H7 (cell line): ENCODE results near the gene MRPL19. TPM values are rescaled to one million over a fixed set of nuclear protein-coding genes. Genes with fewer than 3 reads are reported as not detected.
A peak's percentile ranks its signal among the peaks of the same experiment; 100 is the strongest.

Experiments used
- DNase-seq: peaks from one replicate; pipeline ENCODE4 v3.0.0; 2012
- H3K27me3 ChIP-seq: 2 replicates; pipeline ENCODE4 v1.6.0; 2011; ENCODE audit warnings: mild to moderate bottlenecking, low read length; ENCODE audit not compliant: control insufficient read depth, insufficient read depth
- H3K36me3 ChIP-seq: replicated peaks from 2 replicates; pipeline ENCODE4 v1.5.1; 2011; ENCODE audit warnings: low read length; ENCODE audit not compliant: control insufficient read depth, insufficient read depth
- H3K4me3 ChIP-seq: 2 replicates; pipeline ENCODE4 v1.5.1; 2011; ENCODE audit warnings: low read depth, mild to moderate bottlenecking, control low read depth, low read length, moderate library complexity; ENCODE audit not compliant: insufficient read depth
- total RNA-seq: library from RNA; depleted of rRNA; stranded (reverse); fragments of >200 nt; shearing (Covaris generic); gene quantifications from 2 replicates; pipeline ENCODE4 v1.2.3, GENCODE V29; 2014; rRNA removed

Gene MRPL19
- 70.3 and 72.2 TPM in 2 replicates for total RNA-seq

DNA sequence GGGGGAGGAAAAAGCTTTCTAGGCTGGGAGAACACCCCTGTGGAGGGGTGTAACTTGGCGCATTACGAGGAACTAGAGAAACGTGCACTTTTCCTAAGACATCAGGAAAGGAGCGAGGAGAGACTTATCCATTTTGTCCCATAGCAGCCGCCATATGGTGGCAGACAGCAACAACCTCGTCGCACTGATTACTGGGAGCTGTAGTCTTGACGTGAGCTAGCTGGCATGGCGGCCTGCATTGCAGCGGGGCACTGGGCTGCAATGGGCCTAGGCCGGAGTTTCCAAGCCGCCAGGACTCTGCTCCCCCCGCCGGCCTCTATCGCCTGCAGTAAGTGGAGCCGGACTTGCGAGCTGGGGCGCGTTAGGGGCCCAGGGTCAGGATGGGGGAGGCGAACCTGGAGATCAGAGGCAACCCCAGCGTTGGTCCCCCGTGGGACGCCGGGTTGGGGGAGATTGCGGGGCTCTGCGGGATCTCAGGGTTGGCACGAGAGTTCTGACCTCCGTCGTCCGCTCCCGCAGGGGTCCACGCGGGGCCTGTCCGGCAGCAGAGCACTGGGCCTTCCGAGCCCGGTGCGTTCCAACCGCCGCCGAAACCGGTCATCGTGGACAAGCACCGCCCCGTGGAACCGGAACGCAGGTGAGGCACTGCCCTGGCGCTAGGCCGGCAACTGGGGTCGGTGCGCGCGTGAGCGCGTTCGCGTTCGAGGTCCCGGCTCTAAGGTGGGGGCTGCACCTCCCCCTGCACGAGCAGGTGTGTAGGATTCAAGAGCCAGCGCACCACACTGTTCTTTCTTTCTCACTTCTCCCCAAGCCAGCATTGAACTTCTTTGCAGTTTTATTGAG lies at the start of gene MRPL19:
Gene MRPL19 (plus strand): TSS at position 201 of the 843 bp plus-strand sequence. CDS start 25 bp downstream, at position 226.
- Histone ChIP-seq H3K27me3 (no peaks in the 10 kb centered on the region), H3K4me3 (peak within 1 kb of the TSS; percentile 84), H3K36me3 (peaks cover 8% of the 10 kb centered on the region)
- peak; percentile 79 for DNase-seq

DNA sequence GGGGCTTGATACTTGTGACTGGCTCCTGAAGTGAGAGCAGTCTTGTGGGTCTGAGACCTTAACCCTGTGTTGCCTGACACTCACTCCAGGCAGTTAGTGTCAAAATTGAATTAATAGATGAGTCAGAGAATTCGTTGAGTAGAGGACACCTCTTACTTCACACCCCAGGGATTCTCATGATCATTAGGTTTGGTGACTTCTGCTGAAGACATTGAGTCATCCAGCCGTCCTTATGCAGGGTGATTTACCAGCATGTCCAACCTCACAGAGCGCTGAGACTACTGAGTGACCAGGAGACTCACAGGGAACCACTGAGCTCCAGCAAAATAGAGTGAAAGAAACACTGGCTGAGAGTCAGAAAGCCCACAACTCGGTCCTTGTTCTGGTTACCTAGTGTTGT lies 49.8 kb upstream of the MRPL19 start:
- DNase-seq = no peak
- no peak overlapping the region for H3K4me3 ChIP-seq
- no peaks in the 10 kb centered on the region for H3K36me3 ChIP-seq
- H3K27me3 ChIP-seq = no peaks in the 10 kb centered on the region

DNA sequence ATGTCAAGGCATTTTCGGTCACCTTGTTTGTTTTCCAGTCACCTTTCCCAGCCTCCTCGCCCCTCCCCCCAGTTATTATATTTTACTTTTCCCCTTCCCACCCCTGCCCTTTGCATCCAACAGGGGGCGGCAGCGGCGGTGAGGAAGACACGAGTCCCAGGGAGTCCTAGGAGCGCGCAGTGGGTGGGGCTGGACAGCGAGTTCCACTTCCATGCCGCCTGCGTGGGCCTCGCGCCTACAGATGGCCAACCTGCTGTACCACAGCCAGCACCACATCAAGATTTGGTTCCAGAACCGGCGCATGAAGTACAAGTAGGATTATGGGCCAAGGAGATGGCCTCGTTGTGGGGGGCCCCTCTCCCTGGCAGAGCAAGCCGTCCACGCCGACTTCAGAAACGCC lies 48.6 kb upstream of the MRPL19 start:
- no peak overlapping the region for H3K4me3 ChIP-seq
- H3K27me3 ChIP-seq = no peaks in the 10 kb centered on the region
- DNase-seq = peak; percentile 43
- no peaks in the 10 kb centered on the region for H3K36me3 ChIP-seq

DNA sequence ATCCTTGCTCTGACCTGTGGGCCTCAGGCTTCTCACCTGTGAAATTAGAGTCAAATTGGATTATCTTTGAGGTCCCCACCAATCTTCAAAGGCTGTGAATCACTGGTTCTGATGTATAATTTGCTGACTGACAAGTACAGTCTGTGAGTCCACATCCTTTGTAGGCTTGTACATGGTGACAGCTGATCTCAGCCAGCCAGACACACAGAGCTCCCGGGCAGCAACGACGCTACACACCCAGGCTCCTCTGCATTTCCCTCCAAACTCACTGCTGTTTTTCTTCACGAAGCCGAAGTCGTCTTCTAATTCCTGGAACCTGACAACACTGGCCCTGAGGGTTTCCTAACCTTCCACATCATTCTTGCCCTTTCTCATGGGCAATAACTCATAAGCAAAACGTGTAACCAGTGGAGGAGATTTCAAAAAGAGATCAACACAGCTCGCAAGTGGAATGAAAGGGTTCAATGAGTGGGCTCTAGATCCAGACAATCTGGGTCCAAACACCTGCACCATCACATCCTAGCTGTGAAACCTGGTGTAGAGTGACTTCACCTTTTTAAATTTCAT lies 47.9 kb upstream of the MRPL19 start:
- no peak for DNase-seq
- H3K4me3 ChIP-seq = no peak overlapping the region
- H3K36me3 ChIP-seq = no peaks in the 10 kb centered on the region
- H3K27me3 ChIP-seq = no peaks in the 10 kb centered on the region

DNA sequence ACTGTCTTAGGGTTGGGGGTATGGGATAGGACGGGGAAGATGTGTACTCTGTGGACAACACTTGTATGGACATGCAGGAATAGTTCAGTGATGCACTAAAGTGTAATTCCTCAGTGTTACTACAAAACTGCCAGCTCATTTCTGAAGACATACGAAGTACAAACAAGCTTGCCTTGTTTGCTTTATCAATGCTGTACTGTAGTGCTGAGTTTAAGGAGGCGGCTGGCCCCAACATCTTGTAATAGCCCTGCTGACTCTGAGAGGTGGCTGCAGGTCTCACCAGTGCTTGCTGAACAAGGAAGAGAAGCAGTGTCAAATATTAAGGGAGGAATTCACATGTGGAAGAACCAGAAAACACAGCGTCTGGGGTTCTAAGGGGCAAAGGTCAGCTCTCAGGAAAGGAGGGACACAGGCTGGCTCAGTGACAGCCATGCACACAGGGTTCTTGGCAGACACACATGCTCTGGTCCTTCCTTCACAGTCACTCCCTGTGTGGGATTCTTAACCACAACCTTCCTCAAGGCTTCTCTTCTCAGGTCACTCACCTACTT lies 46.0 kb upstream of the MRPL19 start:
- H3K4me3 ChIP-seq = no peak overlapping the region
- DNase-seq = no peak
- H3K36me3 ChIP-seq = no peaks in the 10 kb centered on the region
- H3K27me3 ChIP-seq = no peaks in the 10 kb centered on the region

DNA sequence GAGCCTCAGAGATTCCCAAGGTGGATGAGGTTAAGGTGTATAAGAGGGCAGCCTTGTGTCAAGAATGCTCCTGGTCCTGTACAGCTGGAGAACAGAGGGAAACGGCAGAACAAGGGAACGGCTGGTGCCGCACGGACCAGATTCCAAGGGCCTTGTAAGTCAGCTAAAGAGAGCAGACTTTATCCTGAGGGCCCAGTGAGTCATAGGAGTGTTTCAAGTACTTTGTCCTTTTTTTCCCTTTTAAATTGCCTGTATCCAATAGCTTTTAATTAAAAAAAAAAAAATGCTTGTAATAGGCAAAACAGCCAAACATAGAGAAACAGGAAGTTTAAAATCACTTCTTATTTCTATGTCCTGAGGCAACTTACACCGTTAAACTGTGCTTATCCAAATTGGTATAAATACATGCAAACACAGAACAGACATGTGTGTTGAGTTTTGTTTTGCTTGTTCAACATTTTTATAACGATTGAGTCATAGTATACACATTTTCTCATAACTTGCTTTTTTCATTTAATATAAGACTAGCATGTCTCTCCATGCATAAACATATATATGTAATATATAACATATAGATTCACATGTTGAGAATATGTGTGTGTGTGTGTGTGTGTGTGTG lies 43.8 kb upstream of the MRPL19 start:
- no peak for DNase-seq
- no peaks in the 10 kb centered on the region for H3K36me3 ChIP-seq
- H3K27me3 ChIP-seq = no peaks in the 10 kb centered on the region
- H3K4me3 ChIP-seq = no peak overlapping the region

DNA sequence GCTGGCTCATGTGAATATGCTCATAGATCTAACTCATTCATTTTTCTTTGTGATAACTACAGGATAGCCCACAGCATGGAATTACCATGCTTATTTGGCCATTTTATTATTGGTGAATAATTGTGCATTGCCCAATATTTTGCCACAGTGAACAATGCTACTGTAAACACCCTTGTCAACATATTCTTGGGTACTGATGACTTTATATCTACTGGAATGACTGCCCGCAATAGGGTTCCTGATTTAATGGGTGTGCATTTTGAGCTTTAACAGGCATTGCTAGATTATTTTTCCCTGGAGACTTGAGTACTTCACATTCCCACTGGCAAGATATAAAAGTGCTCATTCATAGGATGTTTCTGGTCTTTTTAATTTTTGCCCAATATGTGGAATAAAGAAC lies 43.1 kb upstream of the MRPL19 start:
- DNase-seq = no peak
- H3K36me3 ChIP-seq = no peaks in the 10 kb centered on the region
- H3K27me3 ChIP-seq = no peaks in the 10 kb centered on the region
- H3K4me3 ChIP-seq = no peak overlapping the region

DNA sequence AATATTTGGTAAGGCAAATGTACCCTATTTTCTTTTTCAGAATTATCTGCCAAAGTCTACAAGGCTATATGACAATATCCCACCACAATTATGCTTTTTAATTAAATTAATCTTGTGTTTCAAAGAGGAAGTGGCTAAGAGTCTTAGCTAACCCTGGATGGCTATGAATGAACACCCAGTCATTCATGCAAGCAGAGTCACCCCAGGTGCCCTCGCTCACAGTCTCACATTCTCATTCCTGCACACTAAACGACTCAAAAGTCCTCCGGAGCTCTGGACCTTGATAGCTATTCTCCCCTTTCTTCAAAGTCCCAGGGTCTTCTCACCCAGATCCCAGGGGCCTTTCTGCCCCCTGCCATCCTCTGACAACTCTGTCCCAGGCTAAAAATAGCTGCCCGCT lies 42.1 kb upstream of the MRPL19 start:
- H3K36me3 ChIP-seq = no peaks in the 10 kb centered on the region
- H3K27me3 ChIP-seq = no peaks in the 10 kb centered on the region
- DNase-seq = no peak
- no peak overlapping the region for H3K4me3 ChIP-seq

DNA sequence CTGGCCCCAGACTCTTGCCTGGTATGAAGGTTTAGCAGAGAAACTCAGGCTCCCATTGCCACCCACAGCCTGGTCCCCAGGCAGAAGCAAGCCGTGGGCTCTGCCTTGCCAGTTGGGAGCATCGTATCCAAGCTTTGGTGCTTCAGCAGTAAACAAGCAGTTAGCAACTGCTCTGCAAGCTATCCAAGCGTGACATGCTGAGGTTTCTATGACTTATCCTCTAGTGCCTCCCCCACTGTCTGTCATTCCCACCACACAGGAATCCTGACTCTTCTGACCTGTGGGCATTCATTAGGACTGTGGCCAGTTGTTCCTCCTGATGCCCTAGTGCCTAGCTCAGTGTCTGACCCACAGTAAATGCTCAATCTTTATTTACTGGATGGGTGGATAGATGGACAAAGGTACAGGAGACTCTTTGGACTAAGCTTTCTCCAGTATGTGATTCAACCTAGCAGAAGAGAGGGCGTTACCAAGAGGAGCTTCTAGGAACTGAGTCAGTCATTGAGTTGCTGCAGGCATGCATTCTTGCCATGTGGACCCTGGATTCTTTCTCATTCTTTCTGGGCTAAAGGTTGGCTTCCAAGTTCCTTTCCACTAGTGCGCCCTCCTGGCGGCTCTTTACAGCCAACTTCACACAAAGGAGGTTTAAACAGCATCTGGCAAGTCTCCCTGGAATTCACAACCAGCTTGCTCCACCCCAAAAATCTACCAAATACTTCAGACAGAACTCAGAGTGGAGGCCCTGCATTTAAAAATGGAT lies 40.6 kb upstream of the MRPL19 start:
- peak; percentile 25 for DNase-seq
- Histone ChIP-seq H3K4me3 (no peak overlapping the region), H3K36me3 (no peaks in the 10 kb centered on the region), H3K27me3 (no peaks in the 10 kb centered on the region)

DNA sequence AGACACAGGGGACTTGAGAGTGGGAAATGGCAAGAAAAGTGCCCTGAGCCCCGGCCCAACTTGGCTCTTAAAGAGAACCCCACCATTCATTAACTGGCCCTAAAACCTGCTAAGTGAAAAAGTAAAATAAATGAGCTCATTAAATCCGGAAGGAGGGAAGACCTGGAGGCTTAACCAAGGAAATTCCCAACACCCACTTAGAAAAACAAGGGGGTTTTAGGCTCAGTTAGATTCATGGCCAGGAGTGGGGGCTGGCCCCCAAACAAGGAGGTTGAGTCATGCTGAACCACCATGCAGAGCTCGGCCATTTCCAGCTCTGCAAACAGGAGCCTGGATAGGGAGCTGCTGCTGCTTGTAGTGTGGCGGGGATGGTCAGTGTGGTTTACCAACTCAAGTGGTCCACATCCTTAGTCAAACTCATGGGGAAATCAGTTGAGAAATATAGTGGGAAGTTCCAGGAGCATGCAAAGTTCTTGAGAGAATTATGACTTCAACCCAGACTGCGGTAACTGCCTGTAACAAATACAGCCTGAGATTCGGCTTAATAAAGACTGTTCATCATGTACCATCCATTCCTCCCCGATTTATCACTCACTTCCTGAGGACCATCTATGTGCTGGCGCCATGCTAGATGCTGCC lies 39.7 kb upstream of the MRPL19 start:
- DNase-seq = no peak
- no peaks in the 10 kb centered on the region for H3K27me3 ChIP-seq
- H3K4me3 ChIP-seq = no peak overlapping the region
- no peaks in the 10 kb centered on the region for H3K36me3 ChIP-seq

DNA sequence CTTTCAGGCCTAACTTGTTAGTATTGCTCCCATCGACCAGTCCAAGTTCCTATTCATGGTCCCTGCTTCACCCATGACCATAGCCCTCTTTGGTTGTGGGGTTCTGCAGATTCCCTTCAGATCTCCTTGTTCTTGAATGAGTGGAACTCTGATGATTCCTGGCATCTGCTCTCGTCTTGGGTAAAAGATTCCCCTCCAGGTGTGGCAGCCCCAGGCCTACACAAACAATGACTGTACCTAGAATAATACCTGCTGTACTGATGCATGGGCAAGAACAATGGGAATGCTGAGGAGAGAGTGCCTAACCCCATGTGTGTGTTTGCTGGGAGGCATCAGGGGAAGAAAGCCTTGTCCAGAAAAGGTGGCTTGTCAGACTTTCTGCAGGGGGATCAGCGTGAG lies 39.2 kb upstream of the MRPL19 start:
- Histone ChIP-seq H3K4me3 (no peak overlapping the region), H3K27me3 (no peaks in the 10 kb centered on the region), H3K36me3 (no peaks in the 10 kb centered on the region)
- DNase-seq = no peak

DNA sequence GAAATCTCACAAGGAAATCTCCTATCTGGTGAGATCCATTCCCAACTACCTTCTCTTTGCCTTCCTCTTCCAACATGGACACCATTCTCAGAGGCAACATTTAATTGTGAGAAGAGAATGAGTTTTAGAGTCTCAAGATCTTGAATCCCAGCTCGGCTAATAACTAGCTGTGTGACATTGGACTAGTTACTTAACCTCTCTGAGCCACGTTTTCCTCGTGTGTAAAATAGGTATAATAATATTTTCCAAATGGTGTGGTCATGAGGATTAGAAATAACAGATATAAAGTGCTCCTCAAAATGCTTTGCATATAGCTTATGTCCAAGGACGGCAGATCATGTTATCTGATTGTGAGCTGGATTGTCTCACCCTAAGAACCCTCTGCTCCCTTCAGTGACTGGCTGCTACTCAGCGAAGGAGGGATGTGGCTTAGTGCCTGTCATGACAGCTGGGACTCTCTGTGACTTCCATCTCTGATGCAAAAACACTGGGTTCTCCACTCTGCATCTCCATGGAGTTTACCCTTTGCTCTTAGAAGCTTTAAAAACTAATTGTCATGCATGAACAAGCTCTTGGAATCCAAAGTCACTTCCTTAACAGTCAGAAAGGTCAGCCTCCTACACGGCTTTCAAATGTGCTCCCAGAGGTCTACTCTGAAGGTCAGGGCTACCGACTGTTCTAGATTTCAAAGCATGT lies 38.4 kb upstream of the MRPL19 start:
- Histone ChIP-seq H3K27me3 (no peaks in the 10 kb centered on the region), H3K36me3 (no peaks in the 10 kb centered on the region), H3K4me3 (no peak overlapping the region)
- DNase-seq = peak; percentile 29

DNA sequence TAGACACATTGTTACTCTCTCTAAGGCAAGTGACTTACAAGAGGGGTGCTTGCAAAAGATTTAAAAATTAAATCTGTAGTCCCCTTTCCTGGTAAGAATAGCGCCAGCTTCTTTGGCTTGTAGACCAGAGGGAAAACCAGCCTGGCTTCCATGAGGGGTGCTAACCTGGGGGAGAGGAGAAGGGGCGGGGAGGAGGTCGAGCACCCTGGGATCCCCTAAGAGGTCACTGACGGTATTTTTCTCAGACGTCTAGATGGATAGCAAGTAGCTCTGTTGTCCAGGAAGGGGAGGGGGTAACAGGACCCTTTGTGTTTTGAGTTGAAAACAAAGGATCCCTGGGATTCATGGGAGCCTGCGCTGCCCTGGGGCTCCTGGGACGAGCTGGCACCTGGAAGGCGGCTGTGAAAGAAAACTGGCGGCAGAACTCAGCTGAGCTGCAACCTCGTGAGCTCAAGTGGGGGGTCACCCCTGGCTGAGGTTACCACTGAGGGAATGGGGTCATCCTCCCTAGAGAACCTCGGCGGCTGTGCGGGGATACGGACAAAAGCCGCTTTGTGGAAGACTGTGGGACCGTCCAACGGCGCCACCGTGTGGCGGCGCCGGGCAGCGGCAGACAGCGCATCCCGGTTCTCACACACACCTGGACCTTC lies 37.8 kb upstream of the MRPL19 start:
- Histone ChIP-seq H3K27me3 (no peaks in the 10 kb centered on the region), H3K36me3 (no peaks in the 10 kb centered on the region), H3K4me3 (peak overlapping the region; percentile 38; the same call in 1 of the 2 replicates)
- peak; percentile 83 for DNase-seq
